Activated CD8-positive, alpha-beta T cell treated with anti-CD3 and anti-CD28 coated beads, Interleukin-2, amount 10 ng/mL, durations not matched to agents 7 days and 5 days (primary cell): ENCODE data around the gene MT1HL1. TPM values are rescaled to one million over a fixed set of nuclear protein-coding genes. Genes with fewer than 3 reads are reported as not detected.

Source experiments
- ATAC-seq: fragments of 150-1000 bp; cut with Tn5 transposase; one replicate; pipeline ENCODE4 v1.10.0; 2021; ENCODE audit warnings: moderate library complexity
- CTCF ChIA-PET: fragments of 350-600 bp; sonication (Branson Sonifier 250); formaldehyde crosslinking; loops from one replicate; lab custom pipeline; 2021; ENCODE audit warnings: antibody characterized with exemption; lab: Charles Lee
- POLR2A ChIA-PET: fragments of 350-600 bp; sonication (Branson Sonifier 250); formaldehyde crosslinking; loops from one replicate; lab custom pipeline; 2021; ENCODE audit warnings: antibody characterized with exemption; lab: Charles Lee
- DNase-seq: peaks from one replicate; pipeline ENCODE4 v3.0.0-alpha.2; 2020
- H3K27ac Mint-ChIP-seq: one replicate; pipeline ENCODE4 v1.8.0; 2021; ENCODE audit warnings: mild to moderate bottlenecking, mixed read lengths
- H3K27me3 Mint-ChIP-seq: one replicate; pipeline ENCODE4 v1.8.0; 2021; ENCODE audit warnings: low read depth, mixed read lengths
- H3K36me3 Mint-ChIP-seq: one replicate; pipeline ENCODE4 v1.8.0; 2021; ENCODE audit warnings: low read depth, mixed read lengths
- H3K4me1 Mint-ChIP-seq: one replicate; pipeline ENCODE4 v1.8.0; 2021; ENCODE audit warnings: low read depth, mixed read lengths
- H3K4me3 Mint-ChIP-seq: one replicate; pipeline ENCODE4 v1.8.0; 2021; ENCODE audit warnings: mild to moderate bottlenecking, mixed read lengths
- H3K9me3 Mint-ChIP-seq: one replicate; pipeline ENCODE4 v1.8.0; 2022; ENCODE audit warnings: mixed read lengths; ENCODE audit not compliant: insufficient read depth
- total RNA-seq, 2 experiments: library from RNA; stranded (reverse); gene quantifications; one replicate each; pipeline ENCODE4 v1.2.3, GENCODE V29; 2021

Gene MT1HL1
- total RNA-seq, 2 experiments from 2014 or later: not detected

- Mint-ChIP-seq H3K4me3 (no peak overlapping the region), H3K27me3 (no peaks in the 10 kb centered on the region), H3K9me3 (no peaks in the 10 kb centered on the region), H3K4me1 (no peaks in the 10 kb centered on the region), H3K36me3 (no peaks in the 10 kb centered on the region), H3K27ac (no peak overlapping the region)
- no peak for DNase-seq
- no peak for ATAC-seq
- ChIA-PET POLR2A (no interaction called here), CTCF (no interaction called here)
Observed at GRCh38 chr1:237012788-237013383, 8.6 kb upstream of the MT1HL1 start.

- ChIA-PET POLR2A (no interaction called here), CTCF (no interaction called here)
- Mint-ChIP-seq H3K4me1 (no peaks in the 10 kb centered on the region), H3K27me3 (no peaks in the 10 kb centered on the region), H3K9me3 (no peaks in the 10 kb centered on the region), H3K27ac (no peak overlapping the region), H3K36me3 (no peaks in the 10 kb centered on the region), H3K4me3 (no peak overlapping the region)
- DNase-seq (no peak), ATAC-seq (no peak)
Observed at GRCh38 chr1:237012361-237012760, 8.1 kb upstream of the MT1HL1 start.

GRCh38 chr1:237011432-237011831 lies 7.2 kb upstream of the MT1HL1 start:
- H3K27me3 Mint-ChIP-seq: no peaks in the 10 kb centered on the region
- no peak overlapping the region for H3K4me3 Mint-ChIP-seq
- no peaks in the 10 kb centered on the region for H3K36me3 Mint-ChIP-seq
- CTCF ChIA-PET: no interaction called here
- DNase-seq: no peak
- no peaks in the 10 kb centered on the region for H3K4me1 Mint-ChIP-seq
- H3K27ac Mint-ChIP-seq: no peak overlapping the region
- ATAC-seq: no peak
- POLR2A ChIA-PET: no interaction called here
- H3K9me3 Mint-ChIP-seq: no peaks in the 10 kb centered on the region

- ATAC-seq (no peak), DNase-seq (no peak)
- H3K27me3 Mint-ChIP-seq: no peaks in the 10 kb centered on the region
- no peak overlapping the region for H3K27ac Mint-ChIP-seq
- POLR2A ChIA-PET: no interaction called here
- no peak overlapping the region for H3K4me3 Mint-ChIP-seq
- no peaks in the 10 kb centered on the region for H3K36me3 Mint-ChIP-seq
- CTCF ChIA-PET: no interaction called here
- H3K9me3 Mint-ChIP-seq: no peaks in the 10 kb centered on the region
- no peaks in the 10 kb centered on the region for H3K4me1 Mint-ChIP-seq
Observed at GRCh38 chr1:237009611-237010010, 5.4 kb upstream of the MT1HL1 start.

- no peak for DNase-seq
- POLR2A ChIA-PET: no interaction called here
- no peak overlapping the region for H3K4me3 Mint-ChIP-seq
Observed at GRCh38 chr1:237007147-237007881, 3.1 kb upstream of the MT1HL1 start.

GRCh38 chr1:237005674-237006073 lies 1.4 kb upstream of the MT1HL1 start:
- CTCF ChIA-PET: no interaction called here
- Mint-ChIP-seq H3K9me3 (no peaks in the 10 kb centered on the region), H3K27me3 (no peaks in the 10 kb centered on the region), H3K27ac (no peak overlapping the region), H3K4me3 (no peak overlapping the region), H3K36me3 (no peaks in the 10 kb centered on the region), H3K4me1 (no peaks in the 10 kb centered on the region)
- POLR2A ChIA-PET: no interaction called here
- DNase-seq (no peak), ATAC-seq (no peak)

More at GRCh38 chr1:237007147-237007881, 3.1 kb upstream of the MT1HL1 start:
- Mint-ChIP-seq H3K27ac (no peak overlapping the region), H3K4me1 (no peaks in the 10 kb centered on the region), H3K27me3 (no peaks in the 10 kb centered on the region), H3K36me3 (no peaks in the 10 kb centered on the region), H3K9me3 (no peaks in the 10 kb centered on the region)
- no peak for ATAC-seq
- CTCF ChIA-PET: no interaction called here

- Mint-ChIP-seq H3K27ac (no peak overlapping the region), H3K36me3 (no peaks in the 10 kb centered on the region), H3K4me3 (no peak overlapping the region), H3K9me3 (no peaks in the 10 kb centered on the region), H3K27me3 (no peaks in the 10 kb centered on the region), H3K4me1 (no peaks in the 10 kb centered on the region)
- no peak for ATAC-seq
- no peak for DNase-seq
- ChIA-PET POLR2A (no interaction called here), CTCF (no interaction called here)
Observed at GRCh38 chr1:237003516-237003915, 725 bp downstream of the MT1HL1 start.

- DNase-seq: no peak
- Mint-ChIP-seq H3K27ac (no peak overlapping the region), H3K9me3 (no peaks in the 10 kb centered on the region), H3K36me3 (no peaks in the 10 kb centered on the region), H3K27me3 (no peaks in the 10 kb centered on the region), H3K4me1 (no peaks in the 10 kb centered on the region), H3K4me3 (no peak overlapping the region)
- no peak for ATAC-seq
- ChIA-PET POLR2A (no interaction called here), CTCF (no interaction called here)
Observed at GRCh38 chr1:237000191-237000590, 4.0 kb downstream of the MT1HL1 start.

- Mint-ChIP-seq H3K4me1 (no peaks in the 10 kb centered on the region), H3K9me3 (no peaks in the 10 kb centered on the region), H3K27ac (no peak overlapping the region), H3K27me3 (no peaks in the 10 kb centered on the region), H3K4me3 (no peak overlapping the region), H3K36me3 (no peaks in the 10 kb centered on the region)
- ATAC-seq (no peak), DNase-seq (no peak)
- CTCF ChIA-PET: no interaction called here
- POLR2A ChIA-PET: no interaction called here
Observed at GRCh38 chr1:236998546-236998945, 5.7 kb downstream of the MT1HL1 start.

- DNase-seq: no peak
- no peaks in the 10 kb centered on the region for H3K27me3 Mint-ChIP-seq
- no peaks in the 10 kb centered on the region for H3K9me3 Mint-ChIP-seq
- ChIA-PET CTCF (no interaction called here), POLR2A (no interaction called here)
- no peaks in the 10 kb centered on the region for H3K4me1 Mint-ChIP-seq
- no peak for ATAC-seq
- no peak overlapping the region for H3K4me3 Mint-ChIP-seq
- no peak overlapping the region for H3K27ac Mint-ChIP-seq
- H3K36me3 Mint-ChIP-seq: no peaks in the 10 kb centered on the region
Observed at GRCh38 chr1:236997882-236998281, 6.4 kb downstream of the MT1HL1 start.

GRCh38 chr1:236997361-236997760 lies 6.9 kb downstream of the MT1HL1 start:
- Mint-ChIP-seq H3K36me3 (no peaks in the 10 kb centered on the region), H3K27me3 (no peaks in the 10 kb centered on the region), H3K27ac (no peak overlapping the region), H3K9me3 (no peaks in the 10 kb centered on the region), H3K4me1 (no peaks in the 10 kb centered on the region), H3K4me3 (no peak overlapping the region)
- ChIA-PET CTCF (no interaction called here), POLR2A (no interaction called here)
- DNase-seq (no peak), ATAC-seq (no peak)

GRCh38 chr1:236994450-236994849 lies 9.8 kb downstream of the MT1HL1 start:
- no peaks in the 10 kb centered on the region for H3K4me1 Mint-ChIP-seq
- ChIA-PET CTCF (no interaction called here), POLR2A (no interaction called here)
- H3K4me3 Mint-ChIP-seq: no peak overlapping the region
- ATAC-seq: no peak
- DNase-seq: no peak
- no peaks in the 10 kb centered on the region for H3K9me3 Mint-ChIP-seq
- H3K36me3 Mint-ChIP-seq: no peaks in the 10 kb centered on the region
- H3K27ac Mint-ChIP-seq: no peak overlapping the region
- H3K27me3 Mint-ChIP-seq: no peaks in the 10 kb centered on the region
